Activated CD4-positive, CD25-positive, alpha-beta regulatory T cell treated with anti-CD3 and anti-CD28 coated beads, Interleukin-2, amount 50 U/mL, for 72 hours (primary cell): ENCODE measurements around the gene NEURL1.
"Not testable (repeated sequence)": the region's sequence is repeated elsewhere in the genome, so short reads cannot be mapped to it uniquely, and the experiment has no call there.

Experiments
- DNase-seq: peaks from one replicate; pipeline ENCODE4 v3.0.0; 2021

The NEURL1 gene

DNA sequence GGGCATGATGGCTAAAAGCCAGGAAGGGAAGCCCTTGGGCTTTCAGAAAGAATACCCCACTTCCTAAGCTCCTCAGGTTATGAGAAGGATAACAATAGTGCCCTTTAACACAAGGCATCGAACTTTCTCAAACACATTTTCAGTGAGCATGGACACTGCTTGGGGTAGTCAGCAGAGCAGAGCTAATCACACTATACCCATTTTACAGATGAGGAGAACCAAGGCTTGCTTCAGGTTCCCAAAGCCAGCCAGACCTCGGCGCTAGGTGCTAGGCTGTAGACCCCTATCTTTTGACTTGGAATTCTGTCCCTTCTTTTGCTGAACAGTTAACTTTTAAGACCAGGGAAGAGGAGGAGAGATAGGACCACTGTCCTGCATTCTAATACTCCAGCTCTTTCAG lies 1.8 kb downstream of the NEURL1 start:
- DNase-seq, result no peak

DNA sequence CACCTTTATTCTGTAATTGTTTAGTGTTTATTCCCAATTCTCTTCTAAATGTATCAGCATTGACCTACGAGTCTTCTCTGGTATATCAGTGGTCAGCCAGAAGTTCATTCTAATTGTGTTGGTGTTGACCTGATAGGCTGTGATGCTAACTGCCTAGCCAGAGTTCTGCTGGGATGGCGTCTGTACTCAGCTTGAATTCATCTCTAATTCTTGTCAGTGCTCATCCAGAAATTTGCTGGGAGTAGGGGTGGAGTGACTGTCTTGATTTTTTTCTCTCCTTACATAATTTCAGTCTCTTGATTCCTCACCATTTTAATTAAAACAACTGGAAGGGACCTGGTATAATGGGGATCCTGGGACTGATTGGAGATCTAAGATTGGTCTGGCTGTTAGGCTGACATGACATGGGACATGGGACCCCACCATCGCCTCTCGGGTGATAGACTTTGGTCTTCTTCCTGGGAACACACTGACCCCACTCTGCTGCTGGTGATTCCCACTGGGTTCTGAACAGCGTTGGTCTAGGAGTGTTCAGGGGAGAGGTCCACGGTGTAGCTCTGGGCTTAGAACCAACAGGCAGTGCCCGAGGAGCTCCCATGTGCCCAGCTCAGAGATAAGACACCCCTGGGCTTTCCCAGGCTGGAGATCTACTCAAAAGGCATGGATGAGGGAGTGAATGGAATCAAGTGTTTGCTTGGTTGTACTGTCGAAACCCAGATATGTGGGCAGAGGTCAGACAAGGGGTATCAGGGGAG lies 3.8 kb downstream of the NEURL1 start:
- DNase-seq, result no peak

DNA sequence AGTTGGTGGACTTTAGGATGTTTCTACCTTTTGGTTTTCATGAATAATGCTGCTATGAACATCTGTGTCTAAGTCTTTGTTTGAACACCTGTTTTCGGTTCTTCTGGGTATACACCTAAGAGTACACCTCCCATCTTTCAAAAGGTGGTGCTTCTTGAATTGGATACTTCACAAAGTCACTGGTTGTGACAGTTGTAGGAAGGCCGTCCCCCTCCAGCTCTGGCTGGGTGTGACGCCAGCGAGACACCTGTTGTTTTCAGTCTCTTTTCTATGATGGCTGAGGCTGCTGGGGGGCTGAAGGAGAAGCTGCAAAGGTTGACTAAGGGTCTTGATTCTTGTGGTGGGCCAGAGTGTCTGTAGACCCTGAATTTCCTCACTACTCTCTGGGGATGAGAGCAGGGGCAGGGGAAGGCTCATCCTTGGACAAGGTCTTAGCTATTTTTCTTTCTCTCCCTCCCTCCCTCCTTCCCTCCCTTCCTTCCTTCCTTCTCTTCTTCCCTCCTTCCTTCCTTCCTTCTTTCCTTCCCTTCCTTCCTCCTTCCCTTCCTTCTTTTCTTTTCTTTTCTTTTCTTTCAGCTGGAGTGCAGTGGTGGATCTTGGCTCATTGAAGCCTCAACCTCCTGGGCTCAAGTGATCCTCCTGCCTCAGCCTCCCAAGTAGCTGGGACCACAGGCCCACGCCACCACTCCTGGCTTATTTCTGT lies 5.6 kb downstream of the NEURL1 start:
- DNase-seq, result no peak

DNA sequence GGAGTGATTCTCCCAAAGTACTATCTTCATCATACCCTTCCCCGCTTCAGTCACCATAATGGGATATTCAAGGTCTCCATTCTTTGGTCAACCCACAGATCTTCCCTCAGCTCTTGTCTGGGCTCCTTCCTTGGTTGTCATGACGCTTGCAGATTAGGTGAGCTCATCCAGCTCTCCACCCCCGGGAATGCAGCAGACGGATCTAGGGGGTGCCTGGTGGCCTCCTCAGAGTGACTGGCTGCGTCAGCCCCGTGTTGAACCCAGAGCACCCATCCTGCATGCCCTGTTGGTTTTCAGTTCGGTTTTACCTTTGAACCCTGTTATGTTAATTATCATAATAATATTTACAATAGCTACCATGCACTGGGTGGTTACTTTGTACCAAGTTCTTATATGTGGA lies 6.4 kb downstream of the NEURL1 start:
- no peak for DNase-seq

DNA sequence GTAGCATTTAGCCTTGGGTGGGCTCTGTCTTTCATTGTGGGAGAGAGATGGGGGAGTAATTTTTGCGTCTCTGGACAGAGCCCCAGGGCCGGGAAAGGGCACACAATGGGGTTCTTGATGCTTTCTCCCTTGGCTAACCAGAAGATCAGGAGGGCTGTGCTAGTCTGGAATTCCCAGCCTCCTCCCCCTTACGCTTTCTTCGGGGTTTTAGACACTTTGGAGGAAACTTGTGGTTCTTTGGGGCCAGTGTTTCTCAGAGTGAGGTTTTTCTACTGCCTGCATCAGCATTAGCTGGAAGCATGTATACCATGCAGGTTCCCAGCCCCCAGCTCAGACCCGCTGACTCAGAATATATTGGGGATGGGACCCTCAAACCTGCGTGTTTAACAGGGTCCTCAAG lies 7.0 kb downstream of the NEURL1 start:
- no peak for DNase-seq

DNA sequence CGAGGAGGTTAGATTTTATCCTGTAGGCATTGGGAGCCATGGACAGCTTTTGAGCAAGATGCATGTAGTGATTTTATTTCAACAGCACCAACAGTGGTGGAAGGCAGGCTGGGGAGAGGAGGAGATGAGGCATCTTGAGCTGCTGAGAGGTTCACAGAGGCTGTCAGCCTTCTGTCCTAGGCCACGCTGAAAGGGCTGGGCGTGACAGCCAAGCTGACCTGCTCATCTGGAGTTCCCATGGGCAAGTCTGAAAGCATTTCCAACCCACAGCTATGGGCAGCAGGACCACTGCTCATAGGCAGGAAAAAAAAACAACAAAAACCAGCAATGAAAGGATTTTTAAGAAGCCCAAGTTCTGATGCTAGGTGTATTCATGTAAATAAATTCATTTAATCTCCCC lies 7.7 kb downstream of the NEURL1 start:
- DNase-seq, result no peak

DNA sequence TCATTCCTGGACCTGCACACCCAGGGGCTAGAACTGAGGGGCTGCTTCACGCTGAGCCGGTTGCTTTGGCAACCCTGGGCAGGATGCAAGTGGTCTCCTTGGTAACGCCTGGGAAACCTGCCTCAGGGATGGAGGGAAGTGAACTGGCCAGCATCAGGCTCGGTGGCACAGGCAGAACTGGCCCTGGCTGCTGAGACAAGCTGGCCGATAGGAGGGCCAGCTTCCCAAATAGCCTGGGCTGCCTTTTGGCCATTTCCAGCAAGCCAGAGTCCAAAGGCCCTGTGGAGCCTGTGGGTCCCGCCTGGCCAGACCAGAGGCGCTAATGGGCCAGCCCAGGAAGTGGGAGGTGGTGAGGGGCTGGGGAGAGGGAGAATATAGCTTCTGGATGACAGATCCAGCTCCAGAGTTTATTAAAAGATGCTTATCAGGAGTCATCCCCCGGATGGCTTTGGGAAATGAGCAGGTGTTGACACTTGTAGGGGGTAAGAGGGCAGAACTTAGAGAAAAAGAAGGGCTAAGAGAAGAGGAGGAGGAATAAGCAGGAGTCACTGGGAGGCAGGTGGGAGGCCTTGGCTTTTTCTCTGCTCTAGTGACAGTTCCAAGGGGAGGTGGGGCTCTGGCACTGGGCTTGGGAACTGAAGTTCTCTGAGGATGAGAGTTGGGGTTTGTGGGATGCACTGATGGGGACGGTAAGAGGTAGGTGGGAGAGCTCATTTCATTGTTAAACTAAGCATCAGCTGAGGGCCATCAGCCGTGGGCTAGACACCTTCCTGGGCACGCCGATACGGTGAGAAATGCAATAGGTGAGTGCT lies 9.6 kb downstream of the NEURL1 start:
- no peak for DNase-seq

DNA sequence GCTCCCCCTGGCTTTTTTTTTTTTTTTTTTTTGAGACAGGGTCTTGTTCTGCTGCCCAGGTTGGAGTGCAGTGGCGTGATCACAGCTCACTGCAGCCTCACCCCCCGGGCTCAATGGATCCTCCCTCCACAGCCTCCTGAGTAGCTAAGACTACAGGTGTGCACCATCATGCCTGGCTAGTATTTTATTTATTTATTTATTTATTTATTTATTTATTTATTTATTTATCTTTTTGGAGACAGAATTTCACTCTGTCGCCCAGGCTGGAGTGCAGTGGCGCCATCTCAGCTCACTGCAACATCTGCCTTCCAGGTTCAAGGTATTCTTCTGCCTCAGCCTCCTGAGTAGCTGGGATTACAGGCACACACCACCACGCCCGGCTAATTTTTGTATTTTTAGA lies 10.3 kb downstream of the NEURL1 start:
- not testable (repeated sequence) for DNase-seq

DNA sequence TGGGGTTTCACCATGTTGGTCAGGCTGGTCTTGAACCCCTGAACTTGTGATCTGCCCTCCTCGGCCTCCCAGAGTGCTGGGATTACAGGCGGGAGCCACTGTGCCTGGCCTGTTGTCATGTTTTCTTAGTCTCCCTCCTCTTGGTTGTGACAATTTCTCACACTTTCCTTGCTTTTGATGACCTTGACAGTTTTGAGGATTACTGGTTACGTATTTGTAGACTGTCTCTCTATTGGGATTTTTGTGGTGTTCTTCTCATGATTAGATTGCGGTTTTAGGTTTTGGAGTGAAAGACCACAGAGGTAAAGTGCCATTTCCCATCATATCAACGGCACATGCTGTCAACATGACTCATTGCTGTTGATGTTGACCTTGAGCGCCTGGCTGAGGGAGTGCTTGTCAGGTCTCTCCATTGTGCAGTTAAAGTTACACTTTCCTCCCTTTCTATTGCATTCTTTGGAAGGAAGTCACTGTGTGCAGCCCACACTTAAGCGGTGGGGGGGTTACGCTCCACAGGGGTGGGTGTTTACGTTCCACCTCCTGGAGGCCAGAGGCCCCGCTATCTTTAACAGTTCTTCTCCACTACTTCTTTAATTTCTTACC lies 10.8 kb downstream of the NEURL1 start:
- no peak for DNase-seq

DNA sequence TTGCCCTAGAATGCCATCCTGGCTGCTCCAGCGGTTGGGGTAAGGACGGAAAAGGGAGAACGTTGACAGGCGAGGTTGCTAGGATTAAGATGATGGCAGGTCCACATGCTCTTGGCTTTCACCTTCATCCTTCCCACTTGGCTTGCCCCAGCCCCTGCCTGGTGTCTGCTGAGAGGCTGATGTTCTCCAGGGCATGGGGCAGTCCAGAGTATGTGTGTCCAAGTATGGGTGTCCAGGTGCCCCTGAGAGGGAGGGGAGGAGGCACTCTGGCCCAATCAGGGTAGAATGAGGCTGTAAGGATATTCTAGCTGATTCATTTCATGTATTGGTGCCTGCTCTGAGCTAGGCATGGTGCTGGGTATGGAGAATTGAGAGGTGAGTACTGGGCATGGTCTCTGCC lies 12.6 kb downstream of the NEURL1 start:
- no peak for DNase-seq

DNA sequence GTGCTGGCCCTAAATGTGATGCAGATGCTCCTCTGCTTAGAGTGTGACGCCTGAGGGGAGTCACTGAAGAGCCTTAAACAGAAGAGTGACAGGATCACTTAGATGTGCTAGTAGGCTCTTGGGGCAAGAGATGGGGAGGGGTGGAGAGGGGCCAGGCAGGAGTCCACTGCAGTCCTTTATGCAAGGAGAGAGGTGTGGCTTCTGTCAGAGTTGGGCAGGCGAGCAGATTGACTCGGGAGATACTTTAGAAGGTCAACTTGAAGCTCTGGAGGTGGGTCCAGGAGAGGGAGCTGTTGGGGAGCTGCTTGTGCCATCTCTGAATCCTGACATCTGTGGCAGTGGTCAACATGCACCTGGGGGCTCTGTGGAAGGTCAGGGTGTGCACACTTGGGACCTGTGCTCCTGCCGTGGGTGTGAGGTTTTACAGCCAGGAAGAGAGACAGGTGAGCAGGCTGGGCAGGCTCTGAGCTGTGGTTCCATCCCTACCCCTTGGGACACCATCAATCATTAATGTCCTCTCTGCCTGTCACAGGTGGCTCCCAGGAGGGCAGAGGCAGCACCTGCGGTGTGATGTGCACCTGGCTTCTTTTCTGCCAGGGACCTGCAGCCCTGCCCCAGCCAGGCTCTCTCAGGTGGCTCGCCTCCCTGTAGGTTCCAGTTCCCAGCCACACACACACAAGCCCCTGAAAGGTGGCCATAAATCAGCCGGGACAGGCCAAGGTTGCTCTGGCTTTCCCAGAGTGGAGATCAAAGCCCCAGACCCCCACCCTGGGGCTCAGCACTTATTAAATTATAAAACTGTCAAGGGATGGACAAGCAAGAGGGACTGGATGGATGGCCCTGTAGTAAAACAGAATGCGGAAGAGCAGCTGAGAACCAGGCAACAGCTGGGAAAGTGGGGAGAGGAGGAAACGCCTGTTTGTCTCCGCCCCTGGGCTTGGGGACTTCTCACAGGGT lies 14.0 kb downstream of the NEURL1 start:
- DNase-seq, result no peak

DNA sequence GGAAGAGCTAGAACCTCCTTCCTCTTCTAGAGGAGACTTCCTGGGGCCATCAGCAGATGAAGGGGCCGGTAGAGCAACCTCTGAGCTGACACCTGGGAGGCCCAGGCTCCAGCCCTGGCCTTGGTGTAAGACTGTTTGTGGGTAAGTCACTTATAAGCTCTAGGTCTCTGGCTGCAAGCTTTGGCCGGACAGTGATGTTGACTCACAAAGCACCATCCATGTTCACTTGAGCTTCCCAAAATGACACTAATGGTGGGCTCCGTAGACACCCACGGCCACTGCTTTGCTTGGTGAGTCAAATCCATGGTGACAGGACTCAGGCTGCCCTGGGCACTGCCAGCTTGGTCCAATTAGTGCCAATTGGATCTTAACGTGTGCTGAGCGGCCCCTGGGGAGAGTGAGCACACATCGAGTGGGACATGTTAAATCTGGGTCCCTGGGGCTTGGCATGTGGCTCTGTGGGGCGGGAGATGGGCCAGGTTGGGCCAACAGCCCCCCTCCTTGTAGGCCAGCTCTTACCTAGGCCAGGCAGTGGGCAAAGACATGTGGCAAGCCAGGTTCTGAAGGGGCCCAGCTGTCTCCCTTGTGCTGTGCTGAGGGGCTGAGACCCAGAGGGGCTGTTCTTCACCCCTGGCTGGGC lies 16.7 kb downstream of the NEURL1 start:
- DNase-seq, result no peak

DNA sequence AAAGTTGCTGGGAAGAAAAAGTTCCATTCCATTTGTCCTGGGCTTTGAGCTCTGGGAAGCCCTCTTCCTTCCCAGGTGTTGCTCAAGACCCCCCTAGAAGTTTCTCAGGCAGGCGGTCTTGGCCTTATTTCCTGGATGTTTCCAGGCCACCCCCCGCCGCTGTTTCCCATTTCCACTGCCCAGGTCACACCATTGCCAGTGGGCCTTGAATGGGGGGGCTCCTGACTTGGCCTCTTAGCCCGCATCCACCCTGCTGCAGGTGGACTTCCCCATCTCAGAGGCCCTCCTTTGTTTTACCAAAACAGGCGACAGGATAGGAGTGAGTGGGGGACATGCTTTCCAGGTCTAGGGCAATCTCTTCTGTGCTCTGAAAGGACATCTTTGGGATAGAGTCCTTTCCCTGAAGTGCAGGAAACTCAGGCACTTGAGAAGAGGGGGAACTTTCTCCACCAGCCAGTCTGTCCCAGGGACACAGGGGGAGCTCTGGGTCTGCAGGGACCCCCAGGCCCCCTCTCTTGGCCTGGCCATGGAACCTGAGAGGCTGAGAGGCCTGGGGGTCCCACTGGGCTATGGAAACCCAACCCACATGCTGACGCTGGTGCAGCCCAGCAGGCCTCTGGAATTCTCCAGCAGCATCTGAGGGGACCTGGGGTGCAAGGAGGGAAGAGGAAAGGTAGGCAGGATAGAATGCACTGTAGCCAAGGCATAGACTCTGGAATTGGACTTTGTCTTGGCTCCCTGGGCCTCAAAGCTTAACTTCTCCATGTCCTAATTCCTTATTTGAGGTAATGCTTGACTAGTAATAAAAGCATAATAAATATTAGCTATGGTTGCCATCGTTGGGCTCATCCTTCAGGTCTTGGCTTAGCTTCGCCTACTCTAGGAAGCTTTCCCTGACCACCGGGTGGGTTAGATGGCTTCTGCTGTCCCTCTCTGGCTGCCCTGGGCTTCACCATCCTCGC lies 17.6 kb downstream of the NEURL1 start:
- no peak for DNase-seq

DNA sequence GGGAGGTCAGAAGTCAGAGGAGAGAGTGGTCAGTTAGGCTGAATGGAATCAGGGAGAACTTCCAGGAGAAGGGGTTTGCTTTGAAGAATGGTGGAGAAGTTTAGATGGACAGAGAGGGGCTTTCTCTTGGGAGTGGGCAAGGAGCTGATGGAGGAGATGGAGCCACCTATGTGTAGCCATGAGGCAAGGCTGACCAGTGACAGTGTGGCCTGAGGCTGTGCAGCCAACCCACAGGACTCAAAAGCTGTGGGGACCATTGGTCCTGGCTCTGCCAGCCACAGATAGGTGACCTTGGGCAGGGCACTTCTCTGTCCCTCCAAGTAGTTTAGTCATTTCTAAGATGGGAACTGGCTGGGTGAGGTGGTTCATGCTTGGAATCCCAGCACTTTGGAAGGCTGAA lies 18.7 kb downstream of the NEURL1 start:
- no peak for DNase-seq

DNA sequence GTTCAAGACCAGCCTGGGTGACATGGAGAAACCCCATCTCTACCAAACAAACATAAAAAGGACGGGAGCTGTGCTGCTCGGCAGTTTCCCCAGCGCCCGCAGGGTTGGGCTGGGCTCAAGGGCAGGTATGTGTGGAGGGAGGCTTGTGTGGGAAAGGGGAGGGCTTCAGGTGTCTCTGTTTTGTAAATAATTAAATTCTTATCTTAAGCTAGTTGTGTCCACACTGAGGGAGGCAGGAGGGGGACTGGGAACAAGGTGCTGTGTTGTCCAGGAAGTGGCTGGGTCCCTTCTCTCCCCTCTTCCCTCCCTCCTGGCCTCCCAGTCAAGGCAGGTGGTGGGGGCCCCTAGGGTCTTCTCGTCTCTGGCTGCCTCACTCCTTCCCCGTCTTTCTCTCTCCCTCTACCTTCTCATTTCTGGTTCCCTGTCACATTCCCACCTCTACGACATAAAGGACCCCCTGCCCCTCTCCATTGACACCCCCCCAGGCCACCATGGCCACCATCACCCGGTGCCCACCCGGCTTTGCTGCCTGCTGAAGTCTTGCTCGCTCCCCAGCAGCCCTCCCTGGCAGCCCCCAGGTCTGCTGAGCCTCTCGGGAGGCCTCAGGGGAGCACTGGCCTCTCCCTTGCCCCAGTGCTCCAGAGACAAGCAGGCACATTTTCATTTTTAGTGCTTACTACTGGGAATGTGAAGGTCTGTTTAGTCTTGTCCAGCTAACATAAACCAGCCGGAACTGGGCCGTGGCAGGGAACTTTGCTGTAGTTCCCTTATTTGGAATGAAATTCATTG lies 19.3 kb downstream of the NEURL1 start:
- no peak for DNase-seq

DNA sequence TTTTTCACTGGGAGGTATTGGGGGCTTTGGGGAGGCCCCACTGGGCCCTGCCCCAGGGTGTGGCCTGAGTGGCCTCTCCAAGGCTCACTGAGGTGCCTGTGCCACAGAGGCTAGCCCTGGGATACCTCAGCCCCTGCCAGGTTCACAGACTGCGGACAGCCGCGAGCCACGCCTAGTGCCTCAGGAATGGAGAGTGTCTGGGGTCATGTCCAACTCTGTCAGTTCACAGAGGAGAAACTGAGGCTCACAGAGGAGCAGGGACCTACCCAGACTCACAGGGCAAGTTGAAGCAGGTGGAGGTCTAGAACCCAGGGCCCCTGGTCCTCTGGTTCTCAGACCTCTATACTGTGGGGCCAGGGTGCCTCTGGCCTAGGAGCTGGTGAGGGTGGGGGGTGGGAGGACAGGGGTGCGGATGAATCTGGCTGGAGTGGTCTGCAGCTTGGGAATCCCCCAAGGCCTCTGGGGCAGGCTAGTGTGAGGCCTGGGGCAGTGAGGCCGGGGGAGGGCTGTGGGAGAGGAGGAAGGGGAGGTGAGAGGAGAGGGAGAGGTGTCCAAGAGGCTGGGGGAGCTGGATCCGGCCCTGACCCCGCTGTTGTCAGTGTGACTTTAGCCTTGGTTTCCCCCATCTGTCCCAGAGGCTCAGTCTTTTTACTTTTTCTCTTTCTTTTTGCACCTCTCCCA lies 20.0 kb downstream of the NEURL1 start:
- no peak for DNase-seq

DNA sequence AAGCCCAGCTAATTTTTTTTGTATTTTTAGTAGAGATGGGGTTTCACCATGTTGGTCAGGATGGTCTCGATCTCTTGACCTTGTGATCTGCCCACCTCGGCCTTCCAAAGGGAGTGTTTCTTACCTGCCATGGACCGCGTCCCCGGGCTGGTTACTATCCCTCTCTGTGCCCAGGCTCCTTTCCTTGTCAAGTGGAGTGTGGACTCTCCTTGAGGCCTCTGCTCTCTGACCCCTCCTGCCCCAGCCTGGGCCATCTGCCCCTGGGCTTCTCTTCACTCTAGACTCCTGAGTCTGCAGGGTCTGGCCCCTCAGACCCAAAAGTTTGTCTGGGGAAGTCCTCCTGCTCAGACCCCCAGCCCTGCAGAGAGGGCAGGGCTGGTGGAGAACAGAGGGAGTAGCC lies 20.7 kb downstream of the NEURL1 start:
- DNase-seq, result no peak

DNA sequence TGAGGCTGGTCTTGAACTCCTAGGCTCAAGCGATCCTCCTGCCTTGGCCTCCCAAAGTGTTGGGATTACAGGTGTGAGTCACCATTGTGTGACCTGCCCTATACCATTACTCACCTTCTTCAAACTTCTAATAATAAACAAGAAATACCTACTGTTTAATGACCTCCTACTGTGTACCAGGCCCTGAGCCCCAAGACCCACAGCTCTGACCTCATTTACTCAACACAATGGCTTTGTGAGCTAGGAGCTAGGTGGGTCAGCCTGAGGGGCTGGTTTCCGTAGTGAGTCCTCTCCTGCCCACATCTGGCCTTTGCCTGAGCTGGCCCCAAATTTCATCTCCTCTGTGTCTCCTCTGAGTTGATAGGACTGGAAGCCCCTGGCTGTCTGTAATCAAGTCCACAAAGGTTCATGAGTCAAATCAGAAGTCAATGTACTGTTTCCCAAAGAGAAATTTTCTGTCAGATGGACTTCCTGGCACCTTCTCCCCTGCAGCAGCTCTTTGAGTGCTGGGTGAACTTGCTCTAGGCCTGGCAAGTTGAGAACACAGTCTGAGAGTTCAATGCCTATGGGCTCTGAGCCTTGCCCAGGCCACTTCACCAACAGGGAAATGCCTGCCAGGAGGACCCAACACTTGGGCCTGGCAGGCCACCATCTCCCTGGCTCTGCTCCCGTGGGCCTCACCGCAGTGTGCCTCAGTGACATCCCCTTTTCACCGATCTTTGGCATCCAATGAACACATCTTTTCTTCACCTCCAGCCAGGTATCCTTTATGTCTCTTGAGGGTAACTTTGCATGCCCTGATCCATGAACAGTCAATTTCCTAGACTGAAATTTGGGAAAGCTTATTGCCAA lies 24.0 kb downstream of the NEURL1 start:
- no peak for DNase-seq
